Measurements from ENCODE around the gene PER2. TPM values are rescaled to one million over a fixed set of nuclear protein-coding genes. Genes with fewer than 3 reads are reported as not detected.

Gene PER2
- total and polyA plus RNA-seq, 9 of the 15 experiments (the other 6 are each of a cell fraction or from before 2014, with no cell fraction given): 1.1 to 10.3 (median 2.9) TPM

DNA sequence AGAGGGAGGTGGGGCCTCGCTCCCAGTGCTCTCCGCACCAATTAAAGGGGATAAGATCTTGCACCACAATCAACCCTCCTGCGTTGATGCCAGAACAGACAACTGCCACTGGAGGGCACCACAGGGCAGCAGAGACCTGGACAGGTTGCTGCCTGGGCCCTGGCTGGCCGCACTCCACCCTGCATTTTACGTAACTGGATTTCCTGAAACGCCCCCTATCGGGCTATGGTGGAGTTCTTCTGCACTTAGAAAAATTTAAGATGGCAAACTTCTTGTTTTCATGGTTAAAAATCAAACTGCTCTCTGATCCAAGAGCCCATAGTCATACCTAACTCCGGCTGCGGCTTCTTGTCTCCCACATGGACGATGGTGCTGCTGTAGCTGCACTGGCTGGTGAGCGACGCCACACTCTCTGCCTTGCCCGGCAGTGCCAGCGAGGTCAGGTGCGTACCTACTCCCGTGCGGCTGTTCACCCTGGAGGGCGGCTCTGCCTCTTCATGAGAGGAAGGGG, 31.8 kb downstream of the PER2 start (continued):
- TF ChIP-seq MYC (IDR thresholded peaks at IDR 0.05; ENCODE audit: low read depth, low read length) (0 out of 2 replicates have a peak, but pooled peaks have one; percentile 23), MYC (CRISPR knock-in tag; IDR thresholded peaks at IDR 0.05; ENCODE audit: borderline replicate concordance, low read depth) (no peak), ZKSCAN3 (CRISPR knock-in tag; IDR thresholded peaks at IDR 0.05) (no peak), ZNF174 (CRISPR knock-in tag; IDR thresholded peaks at IDR 0.05) (no peak), PTTG1 (tag; IDR thresholded peaks at IDR 0.05; ENCODE audit: low read depth) (no peak), ZC3H11A (IDR thresholded peaks at IDR 0.05; ENCODE audit: low read depth, low read length) (no peak), MYNN (IDR thresholded peaks at IDR 0.05) (no peak), MYNN (CRISPR knock-in tag; IDR thresholded peaks at IDR 0.05) (no peak), HNRNPK (IDR thresholded peaks at IDR 0.05; ENCODE audit: low read depth, low read length, poor library complexity, severe bottlenecking) (no peak), HDAC8 (tag; IDR thresholded peaks at IDR 0.05) (no peak), CREM (IDR thresholded peaks at IDR 0.05; ENCODE audit: low read depth) (peak; percentile 50; the same call in 1 of the 2 replicates), PURB (CRISPR knock-in tag; IDR thresholded peaks at IDR 0.05; ENCODE audit: low read depth) (no peak), ZNF766 (CRISPR knock-in tag; conservative IDR thresholded peaks at IDR 0.05) (peak; percentile 69; the same call in 1 of the 2 replicates), RBM15 (IDR thresholded peaks at IDR 0.05; ENCODE audit: insufficient read depth, low read length) (no peak), RAD21 (CRISPR knock-in tag; conservative IDR thresholded peaks at IDR 0.05 in 1 of 2, IDR thresholded peaks at IDR 0.05 in 1 of 2) (peak in 1 of 2 experiments; percentile 50; a peak in 2 of 4 replicates), CEBPB (tag; IDR thresholded peaks at IDR 0.05) (0 out of 2 replicates have a peak, but pooled peaks have one; percentile 21), NR4A1 (CRISPR knock-in tag; IDR thresholded peaks at IDR 0.05) (no peak), NR4A1 (tag; IDR thresholded peaks at IDR 0.05) (no peak), SRF (CRISPR knock-in tag; IDR thresholded peaks at IDR 0.05) (0 out of 4 replicates have a peak, but pooled peaks of 1 of the 2 experiments have one; percentile 47)
- TF ChIP-seq, protein P1, sequence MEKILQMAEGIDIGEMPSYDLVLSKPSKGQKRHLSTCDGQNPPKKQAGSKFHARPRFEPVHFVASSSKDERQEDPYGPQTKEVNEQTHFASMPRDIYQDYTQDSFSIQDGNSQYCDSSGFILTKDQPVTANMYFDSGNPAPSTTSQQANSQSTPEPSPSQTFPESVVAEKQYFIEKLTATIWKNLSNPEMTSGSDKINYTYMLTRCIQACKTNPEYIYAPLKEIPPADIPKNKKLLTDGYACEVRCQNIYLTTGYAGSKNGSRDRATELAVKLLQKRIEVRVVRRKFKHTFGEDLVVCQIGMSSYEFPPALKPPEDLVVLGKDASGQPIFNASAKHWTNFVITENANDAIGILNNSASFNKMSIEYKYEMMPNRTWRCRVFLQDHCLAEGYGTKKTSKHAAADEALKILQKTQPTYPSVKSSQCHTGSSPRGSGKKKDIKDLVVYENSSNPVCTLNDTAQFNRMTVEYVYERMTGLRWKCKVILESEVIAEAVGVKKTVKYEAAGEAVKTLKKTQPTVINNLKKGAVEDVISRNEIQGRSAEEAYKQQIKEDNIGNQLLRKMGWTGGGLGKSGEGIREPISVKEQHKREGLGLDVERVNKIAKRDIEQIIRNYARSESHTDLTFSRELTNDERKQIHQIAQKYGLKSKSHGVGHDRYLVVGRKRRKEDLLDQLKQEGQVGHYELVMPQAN (IDR thresholded peaks at IDR 0.05; ENCODE audit: borderline replicate concordance): no peak
- TF ChIP-seq, protein P2, sequence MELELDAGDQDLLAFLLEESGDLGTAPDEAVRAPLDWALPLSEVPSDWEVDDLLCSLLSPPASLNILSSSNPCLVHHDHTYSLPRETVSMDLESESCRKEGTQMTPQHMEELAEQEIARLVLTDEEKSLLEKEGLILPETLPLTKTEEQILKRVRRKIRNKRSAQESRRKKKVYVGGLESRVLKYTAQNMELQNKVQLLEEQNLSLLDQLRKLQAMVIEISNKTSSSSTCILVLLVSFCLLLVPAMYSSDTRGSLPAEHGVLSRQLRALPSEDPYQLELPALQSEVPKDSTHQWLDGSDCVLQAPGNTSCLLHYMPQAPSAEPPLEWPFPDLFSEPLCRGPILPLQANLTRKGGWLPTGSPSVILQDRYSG (tag; conservative IDR thresholded peaks at IDR 0.05; ENCODE audit: low read depth): no peak
- TF ChIP-seq, protein P3, sequence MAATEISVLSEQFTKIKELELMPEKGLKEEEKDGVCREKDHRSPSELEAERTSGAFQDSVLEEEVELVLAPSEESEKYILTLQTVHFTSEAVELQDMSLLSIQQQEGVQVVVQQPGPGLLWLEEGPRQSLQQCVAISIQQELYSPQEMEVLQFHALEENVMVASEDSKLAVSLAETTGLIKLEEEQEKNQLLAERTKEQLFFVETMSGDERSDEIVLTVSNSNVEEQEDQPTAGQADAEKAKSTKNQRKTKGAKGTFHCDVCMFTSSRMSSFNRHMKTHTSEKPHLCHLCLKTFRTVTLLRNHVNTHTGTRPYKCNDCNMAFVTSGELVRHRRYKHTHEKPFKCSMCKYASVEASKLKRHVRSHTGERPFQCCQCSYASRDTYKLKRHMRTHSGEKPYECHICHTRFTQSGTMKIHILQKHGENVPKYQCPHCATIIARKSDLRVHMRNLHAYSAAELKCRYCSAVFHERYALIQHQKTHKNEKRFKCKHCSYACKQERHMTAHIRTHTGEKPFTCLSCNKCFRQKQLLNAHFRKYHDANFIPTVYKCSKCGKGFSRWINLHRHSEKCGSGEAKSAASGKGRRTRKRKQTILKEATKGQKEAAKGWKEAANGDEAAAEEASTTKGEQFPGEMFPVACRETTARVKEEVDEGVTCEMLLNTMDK (IDR thresholded peaks at IDR 0.05; ENCODE audit: borderline replicate concordance, insufficient read depth, low read depth, low read length, poor library complexity, severe bottlenecking): peak; percentile 85

All from K562 (cell line).